RWPE2 (cell line): Measurements from ENCODE around the gene RCAN1.

Experiments used
- ATAC-seq: fragments of 200-7000 bp; cut with Tn5 transposase; 3 replicates; pipeline ENCODE4 v1.9.1; 2021; ENCODE audit warnings: low read depth
- DNase-seq: peaks from one replicate; pipeline ENCODE4 v3.0.0-alpha.2; 2020; ENCODE audit warnings: low spot score
- H3K27ac ChIP-seq: fragments of 450-650 bp; 2 replicates; pipeline ENCODE4 v1.5.1; 2017; ENCODE audit warnings: mild to moderate bottlenecking; ENCODE audit not compliant: poor library complexity, severe bottlenecking
- H3K27me3 ChIP-seq: fragments of 250-450 bp; sonication (Bioruptor Pico); 2 replicates; pipeline ENCODE4 v1.5.1; 2021; ENCODE audit warnings: mild to moderate bottlenecking, moderate library complexity; ENCODE audit not compliant: insufficient read depth, poor library complexity, severe bottlenecking
- H3K36me3 ChIP-seq: fragments of 250-450 bp; sonication (Bioruptor Pico); 2 replicates; pipeline ENCODE4 v1.5.1; 2020; ENCODE audit warnings: low read depth, mild to moderate bottlenecking, moderate library complexity
- H3K4me1 ChIP-seq: fragments of 250-450 bp; sonication (Bioruptor Pico); 2 replicates; pipeline ENCODE4 v1.5.1; 2021; ENCODE audit warnings: mild to moderate bottlenecking, moderate library complexity; ENCODE audit not compliant: insufficient read depth, poor library complexity, severe bottlenecking
- H3K4me3 ChIP-seq: fragments of 250-450 bp; sonication (Bioruptor Pico); 2 replicates; pipeline ENCODE4 v1.5.1; 2021; ENCODE audit warnings: mild to moderate bottlenecking, moderate library complexity; ENCODE audit not compliant: severe bottlenecking
- H3K9me3 ChIP-seq: fragments of 250-450 bp; sonication (Bioruptor Pico); 2 replicates; pipeline ENCODE4 v1.5.1; 2021; ENCODE audit warnings: mild to moderate bottlenecking, moderate library complexity; ENCODE audit not compliant: severe bottlenecking
- CTCF ChIP-seq: fragments of 450-650 bp; IDR thresholded peaks from one replicate; pipeline ENCODE4 v1.5.1; 2017; ENCODE audit warnings: mild to moderate bottlenecking, moderate library complexity; ENCODE audit not compliant: poor library complexity, severe bottlenecking

The RCAN1 gene

GRCh38 chr21:34640858-34641257 is 25.9 kb upstream of the RCAN1 start:
- Histone ChIP-seq H3K27me3 (no peaks in the 10 kb centered on the region), H3K27ac (no peak overlapping the region), H3K36me3 (no peaks in the 10 kb centered on the region), H3K4me3 (no peak overlapping the region), H3K9me3 (no peaks in the 10 kb centered on the region), H3K4me1 (no peaks in the 10 kb centered on the region)
- no peak for TF ChIP-seq CTCF
- no peak for DNase-seq
- ATAC-seq = peak; percentile 65; the same call in 2 of the 3 replicates

- DNase-seq = no peak
- Histone ChIP-seq H3K36me3 (no peaks in the 10 kb centered on the region), H3K9me3 (no peaks in the 10 kb centered on the region), H3K27ac (no peak overlapping the region), H3K4me3 (no peak overlapping the region), H3K27me3 (no peaks in the 10 kb centered on the region), H3K4me1 (no peaks in the 10 kb centered on the region)
- TF ChIP-seq CTCF = no peak
- no peak for ATAC-seq
Observed at GRCh38 chr21:34639882-34640788, 25.2 kb upstream of the RCAN1 start.

- H3K27me3 ChIP-seq = no peaks in the 10 kb centered on the region
- DNase-seq (no peak), ATAC-seq (no peak)
- no peak for TF ChIP-seq CTCF
- no peak overlapping the region for H3K4me3 ChIP-seq
- H3K9me3 ChIP-seq = no peaks in the 10 kb centered on the region
- H3K4me1 ChIP-seq = no peaks in the 10 kb centered on the region
- H3K36me3 ChIP-seq = no peaks in the 10 kb centered on the region
- H3K27ac ChIP-seq = no peak overlapping the region
Observed at GRCh38 chr21:34639250-34639649, 24.3 kb upstream of the RCAN1 start.

- no peak overlapping the region for H3K27ac ChIP-seq
- no peak for ATAC-seq
- no peaks in the 10 kb centered on the region for H3K36me3 ChIP-seq
- H3K4me3 ChIP-seq = no peak overlapping the region
- no peaks in the 10 kb centered on the region for H3K9me3 ChIP-seq
- no peaks in the 10 kb centered on the region for H3K4me1 ChIP-seq
- no peak for DNase-seq
- no peak for TF ChIP-seq CTCF
- no peaks in the 10 kb centered on the region for H3K27me3 ChIP-seq
Observed at GRCh38 chr21:34636961-34637360, 22.0 kb upstream of the RCAN1 start.

- no peak for ATAC-seq
- H3K27ac ChIP-seq = no peak overlapping the region
- H3K36me3 ChIP-seq = no peaks in the 10 kb centered on the region
- no peak overlapping the region for H3K4me3 ChIP-seq
- no peaks in the 10 kb centered on the region for H3K27me3 ChIP-seq
- no peaks in the 10 kb centered on the region for H3K4me1 ChIP-seq
- DNase-seq = no peak
- H3K9me3 ChIP-seq = no peaks in the 10 kb centered on the region
- peak; percentile 26 for TF ChIP-seq CTCF
Observed at GRCh38 chr21:34635307-34635706, 20.4 kb upstream of the RCAN1 start.
